HepG2 (cell line): ENCODE measurements around the gene GPR158. TPM values are rescaled to one million over a fixed set of nuclear protein-coding genes. Genes with fewer than 3 reads are reported as not detected.

Experiments used
- ATAC-seq: fragments of 200-7000 bp; cut with Tn5 transposase; 3 replicates; pipeline ENCODE4 v1.9.1; 2020; ENCODE audit warnings: mild to moderate bottlenecking, moderate library complexity
- BruUV-seq: library from RNA; stranded (reverse); fragments of 400-500 nt; replicated peaks from 2 replicates; lab custom pipeline; 2021; lab: Mats Ljungman, UMichigan
- CTCF ChIA-PET: fragments of 300-600 bp; formaldehyde crosslinking; extraction: SDS; loops from one replicate; lab custom pipeline; 2021; ENCODE audit warnings: low total read pairs, inconsistent platforms, low intra/inter-chr PET ratio; lab: Yijun Ruan, JAX
- POLR2A ChIA-PET: fragments of 350-600 bp; sonication (Branson Sonifier 250); formaldehyde crosslinking; loops from one replicate; lab custom pipeline; 2020; ENCODE audit warnings: antibody characterized with exemption, inconsistent platforms; lab: Yijun Ruan, JAX
- DNase-seq: peaks from one replicate; pipeline ENCODE4 v3.0.0-alpha.2; 2015; ENCODE audit warnings: low spot score
- FAIRE-seq: peaks from 3 replicates; lab custom pipeline; 2011; peaks lifted over from hg19 to GRCh38; lab: Jason Lieb, UNC
- H2AFZ ChIP-seq: one replicate; pipeline ENCODE4 v1.6.1; 2011; ENCODE audit warnings: low read length, inconsistent platforms
- H3K27ac ChIP-seq: fragments of 300-600 bp; 3 replicates; pipeline ENCODE4 v1.8.0; 2011; ENCODE audit warnings: mixed run types, mild to moderate bottlenecking, mixed read lengths, low read length, inconsistent platforms; ENCODE audit not compliant: insufficient read depth; ENCODE audit errors: extremely low read length
- H3K27me3 ChIP-seq, 2 experiments: fragments of 200-600 bp in 1 of 2; 2 replicates in 1 of 2; 3 replicates in 1 of 2; pipeline versions ENCODE4 v1.6.0 to v1.8.0; 2011; ENCODE audit warnings: low read length in 2 of 2, mild to moderate bottlenecking in 2 of 2, moderate library complexity in 2 of 2, inconsistent platforms in 1 of 2; ENCODE audit not compliant: insufficient read depth in 2 of 2, control insufficient read depth in 1 of 2
- H3K36me3 ChIP-seq, 2 experiments: fragments of 200-600 bp in 1 of 2; replicated peaks in 1 of 2; 2 replicates in 1 of 2; 3 replicates in 1 of 2; pipeline versions ENCODE4 v1.5.1 to v1.8.0; 2011; ENCODE audit warnings: low read length in 2 of 2, inconsistent platforms in 1 of 2; ENCODE audit not compliant: insufficient read depth in 2 of 2, control insufficient read depth in 1 of 2
- H3K4me1 ChIP-seq: 2 replicates; pipeline ENCODE4 v1.5.1; 2012; ENCODE audit warnings: low read length, inconsistent platforms; ENCODE audit not compliant: insufficient read depth
- H3K4me2 ChIP-seq: 2 replicates; pipeline ENCODE4 v1.6.0; 2011; ENCODE audit warnings: low read depth, low read length, inconsistent platforms
- H3K4me3 ChIP-seq, 3 experiments: fragments of 200-600 bp in 1 of 3; sonication (generic), shearing (Covaris generic) in 1 of 3; replicated peaks in 1 of 3; 2 replicates each; pipeline ENCODE4 v1.5.1; 2011 to 2016; ENCODE audit warnings: low read length in 3 of 3, inconsistent platforms in 2 of 3, low read depth in 2 of 3, mild to moderate bottlenecking in 2 of 3, control low read depth in 1 of 3, mixed read lengths in 1 of 3; ENCODE audit not compliant: insufficient read depth in 1 of 3
- H3K79me2 ChIP-seq: one replicate; pipeline ENCODE4 v1.6.1; 2011; ENCODE audit warnings: low read length, inconsistent platforms; ENCODE audit not compliant: insufficient read depth
- H3K9ac ChIP-seq: 2 replicates; pipeline ENCODE4 v1.6.0; 2011; ENCODE audit warnings: mild to moderate bottlenecking, low read depth, low read length, inconsistent platforms; ENCODE audit not compliant: insufficient read depth
- H3K9me3 ChIP-seq: 2 replicates; pipeline ENCODE4 v1.5.1; 2012; ENCODE audit warnings: mild to moderate bottlenecking, low read length
- H4K20me1 ChIP-seq: 2 replicates; pipeline ENCODE4 v1.6.0; 2011; ENCODE audit warnings: inconsistent platforms, mild to moderate bottlenecking, low read length, moderate library complexity; ENCODE audit not compliant: insufficient read depth
- ATF7-NPFF ChIP-seq: sonication (generic); formaldehyde crosslinking; IDR thresholded peaks from 2 replicates; pipeline ENCODE4 v1.8.1; 2023; ENCODE audit warnings: mild to moderate bottlenecking, low read depth, missing genetic modification reagents, moderate library complexity
- MBNL3 ChIP-seq: fragments of 250-450 bp; sonication (Bioruptor Pico); conservative IDR thresholded peaks from 2 replicates; pipeline ENCODE4 v1.8.0; 2022; ENCODE audit warnings: mild to moderate bottlenecking, inconsistent platforms
- MXD4 ChIP-seq: IDR thresholded peaks from 2 replicates; pipeline ENCODE4 v1.6.1; 2016; ENCODE audit warnings: mild to moderate bottlenecking, missing biosample characterization, missing genetic modification reagents
- PCBP2 ChIP-seq: fragments of 200-400 bp; formaldehyde crosslinking; optimal IDR thresholded peaks from 2 replicates; pipeline ENCODE3; 2018; ENCODE audit warnings: low read length, low read depth; ENCODE audit not compliant: poor library complexity, severe bottlenecking
- SCMH1 ChIP-seq: sonication (generic); formaldehyde crosslinking; IDR thresholded peaks from 2 replicates; pipeline ENCODE4 v1.9.0; 2021; ENCODE audit warnings: missing genetic modification reagents, mild to moderate bottlenecking, borderline replicate concordance
- ZMYM3 ChIP-seq: sonication (generic); formaldehyde crosslinking; IDR thresholded peaks from 2 replicates; pipeline ENCODE4 v1.5.1; 2020; ENCODE audit warnings: mild to moderate bottlenecking, missing genetic modification reagents
- ZNF260 ChIP-seq: sonication (generic); formaldehyde crosslinking; IDR thresholded peaks from 2 replicates; pipeline ENCODE4 v1.4.0; 2020; ENCODE audit warnings: missing genetic modification reagents, low read depth, mild to moderate bottlenecking, borderline replicate concordance
- ZNF276 ChIP-seq: sonication (generic); formaldehyde crosslinking; IDR thresholded peaks from 2 replicates; pipeline ENCODE4 v1.4.0; 2020; ENCODE audit warnings: mild to moderate bottlenecking, low read depth, missing genetic modification reagents
- ZNF350 ChIP-seq: sonication (generic); formaldehyde crosslinking; IDR thresholded peaks from 2 replicates; pipeline ENCODE4 v1.4.0; 2020; ENCODE audit warnings: mild to moderate bottlenecking, low read depth, missing genetic modification reagents, borderline replicate concordance
- ZNF362 ChIP-seq: sonication (generic); formaldehyde crosslinking; IDR thresholded peaks from 2 replicates; pipeline ENCODE4 v1.4.0; 2020; ENCODE audit warnings: missing genetic modification reagents, mild to moderate bottlenecking, borderline replicate concordance
- ZNF607 ChIP-seq: sonication (generic); formaldehyde crosslinking; IDR thresholded peaks from 2 replicates; pipeline ENCODE4 v1.5.1; 2020; ENCODE audit warnings: missing genetic modification reagents, mild to moderate bottlenecking, borderline replicate concordance
- WGBS: methylation state at CpG from one replicate; pipeline ENCODE4 v1.1.6; 2017; ENCODE audit warnings: low lambda C conversion rate; 5-methylcytosine and 5-hydroxymethylcytosine counted together
- in situ Hi-C: cut with HindIII; loops from 2 replicates; pipeline ENCODE4 v1.10.0; 2017; ENCODE audit warnings: low pct_unique_long_range_greater_than_20kb; ENCODE audit not compliant: extremely low pct_ligation_motif_present
- intact Hi-C: fragments of 100-400 bp; cut with micrococcal nuclease; formaldehyde crosslinking; loops from one replicate; pipeline ENCODE4 v1.10.0; 2022; ENCODE audit not compliant: unreplicated experiment
- polyA plus RNA-seq, 8 experiments: library from polyadenylated mRNA; depleted of rRNA in 3 of 8; stranded (reverse) in 7 of 8; unstranded in 1 of 8; fragments of >200 nt; fragmentation: Illumina TruSeq in 4 of 8; extraction: Trizol in 4 of 8; gene quantifications; 2 replicates each; pipeline versions ENCODE4 v1.2.1 to v1.2.3, GENCODE V29; 2011 to 2016; ENCODE audit warnings: low read depth in 4 of 8, missing spikeins in 1 of 8, mixed read lengths in 1 of 8; ENCODE audit not compliant: insufficient read depth in 1 of 8
- total RNA-seq, 5 experiments: library from RNA; depleted of rRNA; stranded (reverse); fragments of >200 nt; fragmentation: Illumina TruSeq; extraction: Trizol; gene quantifications; 2 replicates each; pipeline ENCODE4 v1.2.3, GENCODE V29; 2016; ENCODE audit warnings: low read depth in 1 of 5

GPR158 gene
- total and polyA plus RNA-seq, 2 of the 13 experiments (the other 11 are each of a cell fraction or from before 2014, with no cell fraction given), result not detected

GRCh38 chr10:25390733-25391132, 215.9 kb downstream of the GPR158 start:
- no peaks in the 10 kb centered on the region for H4K20me1 ChIP-seq
- no peak for TF ChIP-seq PCBP2
- no peak for TF ChIP-seq SCMH1 (CRISPR knock-in tag)
- no peak for TF ChIP-seq MBNL3
- TF ChIP-seq ZNF350, result no peak
- no peak for TF ChIP-seq ZNF362 (CRISPR knock-in tag)
- no peak for TF ChIP-seq ZNF607 (CRISPR knock-in tag)
- TF ChIP-seq MXD4 (CRISPR knock-in tag), result no peak
- TF ChIP-seq ZMYM3 (CRISPR knock-in tag), result no peak
- TF ChIP-seq ATF7-NPFF (CRISPR knock-in tag), result no peak
- no peak for TF ChIP-seq ZNF260 (CRISPR knock-in tag)
- TF ChIP-seq ZNF276 (CRISPR knock-in tag), result no peak
- H3K36me3 ChIP-seq, result no peaks in the 10 kb centered on the region
- H3K4me2 ChIP-seq, result no peak overlapping the region
- H2AFZ ChIP-seq, result no peak overlapping the region
- intact Hi-C loops (no loop called here), in situ Hi-C loops (no loop called here)
- H3K9me3 ChIP-seq, result peaks cover 59% of the 10 kb centered on the region
- ATAC-seq (no peak), DNase-seq (no peak), FAIRE-seq (no peak)
- POLR2A ChIA-PET, result no interaction called here
- H3K4me3 ChIP-seq, result no peak overlapping the region
- CTCF ChIA-PET, result no interaction called here
- H3K27me3 ChIP-seq, result no peaks in the 10 kb centered on the region
- WGBS, result 0% methylated on average over 2 of the region's 3 CpGs
- no peak overlapping the region for H3K9ac ChIP-seq
- no peaks in the 10 kb centered on the region for H3K79me2 ChIP-seq
- BruUV-seq, result no TSS peak
- H3K4me1 ChIP-seq, result no peaks in the 10 kb centered on the region
- H3K27ac ChIP-seq, result no peak overlapping the region
